NT2/D1 (cell line): Measurements from ENCODE around the gene TSPAN9.

Source experiments
- DNase-seq: peaks from one replicate; pipeline ENCODE4 v3.0.0-alpha.2; 2011; ENCODE audit warnings: low read depth, low spot score
- H3K27me3 ChIP-seq: 2 replicates; pipeline ENCODE4 v1.6.0; 2011; ENCODE audit warnings: mild to moderate bottlenecking; ENCODE audit not compliant: insufficient read length, insufficient read depth
- H3K36me3 ChIP-seq: 2 replicates; pipeline ENCODE4 v1.6.1; 2011; ENCODE audit warnings: mild to moderate bottlenecking, low read length, mixed read lengths; ENCODE audit not compliant: insufficient read depth, insufficient read length
- H3K4me1 ChIP-seq: 2 replicates; pipeline ENCODE4 v1.5.1; 2011; ENCODE audit not compliant: insufficient read depth, insufficient read length
- H3K4me3 ChIP-seq: 2 replicates; pipeline ENCODE4 v1.5.1; 2011; ENCODE audit warnings: low read depth; ENCODE audit not compliant: insufficient read length
- H3K9ac ChIP-seq: 2 replicates; pipeline ENCODE4 v1.6.0; 2011; ENCODE audit warnings: low read depth; ENCODE audit not compliant: insufficient read length
- H3K9me3 ChIP-seq: 2 replicates; pipeline ENCODE4 v1.5.1; 2011; ENCODE audit warnings: mild to moderate bottlenecking, low read length; ENCODE audit not compliant: insufficient read depth
- SUZ12 ChIP-seq: IDR thresholded peaks from 2 replicates; pipeline ENCODE4 v1.6.1; 2011; ENCODE audit not compliant: insufficient read length, insufficient read depth; ENCODE audit errors: extremely low read depth
- YY1 ChIP-seq: IDR thresholded peaks from 2 replicates; pipeline ENCODE4 v1.6.1; 2011; ENCODE audit not compliant: insufficient read length, insufficient read depth
- ZNF274 ChIP-seq: IDR thresholded peaks from 2 replicates; pipeline ENCODE4 v1.6.1; 2011; ENCODE audit warnings: mild to moderate bottlenecking, low read depth, low read length

TSPAN9 gene

GRCh38 chr12:3247077-3247476 is 169.9 kb downstream of the TSPAN9 start:
- TF ChIP-seq SUZ12 (no peak), YY1 (no peak), ZNF274 (no peak)
- Histone ChIP-seq H3K9ac (no peak overlapping the region), H3K9me3 (peaks cover 12% of the 10 kb centered on the region; the same call in 1 of the 2 replicates), H3K27me3 (no peaks in the 10 kb centered on the region), H3K4me1 (peaks cover 10% of the 10 kb centered on the region), H3K36me3 (peaks cover 23% of the 10 kb centered on the region), H3K4me3 (no peak overlapping the region)
- no peak for DNase-seq

GRCh38 chr12:3247629-3248161 is 170.5 kb downstream of the TSPAN9 start:
- TF ChIP-seq ZNF274 (no peak), YY1 (no peak), SUZ12 (no peak)
- Histone ChIP-seq H3K4me1 (peaks cover 13% of the 10 kb centered on the region), H3K4me3 (no peak overlapping the region), H3K9me3 (peaks cover 12% of the 10 kb centered on the region; the same call in 1 of the 2 replicates), H3K9ac (no peak overlapping the region), H3K27me3 (no peaks in the 10 kb centered on the region), H3K36me3 (peaks cover 19% of the 10 kb centered on the region)
- DNase-seq: no peak

- Histone ChIP-seq H3K9ac (no peak overlapping the region), H3K27me3 (no peaks in the 10 kb centered on the region), H3K4me3 (no peak overlapping the region), H3K4me1 (peaks cover 18% of the 10 kb centered on the region), H3K9me3 (peaks cover 12% of the 10 kb centered on the region; the same call in 1 of the 2 replicates), H3K36me3 (peaks cover 20% of the 10 kb centered on the region)
- DNase-seq: no peak
- TF ChIP-seq SUZ12 (no peak), ZNF274 (no peak), YY1 (no peak)
Measured at GRCh38 chr12:3249081-3249800, 172.1 kb downstream of the TSPAN9 start.

- Histone ChIP-seq H3K9me3 (peaks cover 9% of the 10 kb centered on the region; the same call in 1 of the 2 replicates), H3K4me1 (peaks cover 18% of the 10 kb centered on the region), H3K36me3 (peaks cover 12% of the 10 kb centered on the region), H3K27me3 (no peaks in the 10 kb centered on the region), H3K4me3 (no peak overlapping the region), H3K9ac (no peak overlapping the region)
- DNase-seq: no peak
- no peak for TF ChIP-seq YY1
- no peak for TF ChIP-seq SUZ12
Measured at GRCh38 chr12:3250034-3250433, 172.9 kb downstream of the TSPAN9 start.

GRCh38 chr12:3250576-3250975 is 173.4 kb downstream of the TSPAN9 start:
- no peak overlapping the region for H3K9ac ChIP-seq
- TF ChIP-seq ZNF274 (no peak), SUZ12 (no peak), YY1 (no peak)
- H3K4me1 ChIP-seq: peaks cover 18% of the 10 kb centered on the region
- no peak for DNase-seq
- H3K9me3 ChIP-seq: peaks cover 3% of the 10 kb centered on the region; the same call in 1 of the 2 replicates
- no peaks in the 10 kb centered on the region for H3K27me3 ChIP-seq
- H3K4me3 ChIP-seq: no peak overlapping the region
- peaks cover 7% of the 10 kb centered on the region for H3K36me3 ChIP-seq

GRCh38 chr12:3251067-3251466 is 173.9 kb downstream of the TSPAN9 start:
- no peak overlapping the region for H3K4me3 ChIP-seq
- no peak overlapping the region for H3K9ac ChIP-seq
- H3K9me3 ChIP-seq: no peaks in the 10 kb centered on the region
- DNase-seq: no peak
- no peak for TF ChIP-seq ZNF274
- TF ChIP-seq SUZ12: no peak
- TF ChIP-seq YY1: no peak
- no peaks in the 10 kb centered on the region for H3K27me3 ChIP-seq
- H3K4me1 ChIP-seq: peaks cover 18% of the 10 kb centered on the region
- H3K36me3 ChIP-seq: peaks cover 6% of the 10 kb centered on the region

GRCh38 chr12:3251691-3252090 is 174.5 kb downstream of the TSPAN9 start:
- no peak for TF ChIP-seq SUZ12
- no peak for TF ChIP-seq ZNF274
- TF ChIP-seq YY1: no peak
- Histone ChIP-seq H3K4me3 (no peak overlapping the region), H3K4me1 (peaks cover 23% of the 10 kb centered on the region), H3K27me3 (no peaks in the 10 kb centered on the region), H3K9ac (no peak overlapping the region), H3K36me3 (peaks cover 6% of the 10 kb centered on the region), H3K9me3 (no peaks in the 10 kb centered on the region)
- DNase-seq: no peak

- Histone ChIP-seq H3K9me3 (no peaks in the 10 kb centered on the region), H3K36me3 (peaks cover 6% of the 10 kb centered on the region), H3K4me1 (peaks cover 28% of the 10 kb centered on the region), H3K9ac (no peak overlapping the region), H3K4me3 (no peak overlapping the region), H3K27me3 (no peaks in the 10 kb centered on the region)
- no peak for DNase-seq
- TF ChIP-seq SUZ12 (no peak), ZNF274 (no peak), YY1 (no peak)
Measured at GRCh38 chr12:3252450-3252891, 175.3 kb downstream of the TSPAN9 start.
